ENCODE measurements around the gene MXD1.

- TF ChIP-seq, protein P1, sequence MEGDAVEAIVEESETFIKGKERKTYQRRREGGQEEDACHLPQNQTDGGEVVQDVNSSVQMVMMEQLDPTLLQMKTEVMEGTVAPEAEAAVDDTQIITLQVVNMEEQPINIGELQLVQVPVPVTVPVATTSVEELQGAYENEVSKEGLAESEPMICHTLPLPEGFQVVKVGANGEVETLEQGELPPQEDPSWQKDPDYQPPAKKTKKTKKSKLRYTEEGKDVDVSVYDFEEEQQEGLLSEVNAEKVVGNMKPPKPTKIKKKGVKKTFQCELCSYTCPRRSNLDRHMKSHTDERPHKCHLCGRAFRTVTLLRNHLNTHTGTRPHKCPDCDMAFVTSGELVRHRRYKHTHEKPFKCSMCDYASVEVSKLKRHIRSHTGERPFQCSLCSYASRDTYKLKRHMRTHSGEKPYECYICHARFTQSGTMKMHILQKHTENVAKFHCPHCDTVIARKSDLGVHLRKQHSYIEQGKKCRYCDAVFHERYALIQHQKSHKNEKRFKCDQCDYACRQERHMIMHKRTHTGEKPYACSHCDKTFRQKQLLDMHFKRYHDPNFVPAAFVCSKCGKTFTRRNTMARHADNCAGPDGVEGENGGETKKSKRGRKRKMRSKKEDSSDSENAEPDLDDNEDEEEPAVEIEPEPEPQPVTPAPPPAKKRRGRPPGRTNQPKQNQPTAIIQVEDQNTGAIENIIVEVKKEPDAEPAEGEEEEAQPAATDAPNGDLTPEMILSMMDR (IDR thresholded peaks at IDR 0.05): no peak
- TF ChIP-seq POLR2A (IDR thresholded peaks at IDR 0.05): no peak
Measured at GRCh38 chr2:69944756-69945155, 29.8 kb downstream of the MXD1 start.

Data from prostate gland (tissue), 2 donors.